B cell (primary cell): ENCODE data around the gene FBXO27. TPM values are rescaled to one million over a fixed set of nuclear protein-coding genes. Genes with fewer than 3 reads are reported as not detected.

Source experiments
- ATAC-seq: fragments of 200-7000 bp; cut with Tn5 transposase; one replicate; pipeline ENCODE4 v1.10.0; 2021; ENCODE audit warnings: low read depth, mild to moderate bottlenecking, moderate number of reproducible peaks, moderate library complexity
- CTCF ChIA-PET: fragments of 350-600 bp; sonication (Branson Sonifier 250); formaldehyde crosslinking; loops from one replicate; lab custom pipeline; 2021; ENCODE audit warnings: antibody characterized with exemption, inconsistent platforms; lab: Charles Lee
- POLR2A ChIA-PET: fragments of 350-600 bp; sonication (Branson Sonifier 250); formaldehyde crosslinking; loops from one replicate; lab custom pipeline; 2021; ENCODE audit warnings: antibody characterized with exemption; lab: Charles Lee
- DNase-seq: peaks from one replicate; pipeline ENCODE4 v3.0.0; 2013
- H2AFZ ChIP-seq: 2 replicates; pipeline ENCODE4 v1.6.1; 2012; ENCODE audit warnings: mild to moderate bottlenecking, low read depth, low read length; ENCODE audit not compliant: insufficient read depth, poor library complexity, severe bottlenecking
- H3K27ac ChIP-seq, 2 donors: 1 replicate in 1 of 2; 2 replicates in 1 of 2; pipeline ENCODE4 v1.5.1; 2012 to 2013; ENCODE audit warnings: low read length in 2 of 2, mild to moderate bottlenecking in 2 of 2, moderate library complexity in 1 of 2
- H3K27me3 ChIP-seq, 4 experiments: fragments of 200-600 bp in 1 of 4; sonication (generic) in 1 of 4; replicated peaks in 1 of 4; 1 replicate in 2 of 4; 2 replicates in 2 of 4; pipeline versions ENCODE4 v1.6.1 to v1.7.0; 2013 to 2016; ENCODE audit warnings: low read length in 3 of 4, mild to moderate bottlenecking in 2 of 4, mixed read lengths in 1 of 4, moderate library complexity in 1 of 4; ENCODE audit not compliant: insufficient read depth in 4 of 4, control insufficient read depth in 3 of 4; ENCODE audit errors: control extremely low read depth in 1 of 4
- H3K36me3 ChIP-seq, 2 experiments: replicated peaks in 1 of 2; 1 replicate in 1 of 2; 2 replicates in 1 of 2; pipeline versions ENCODE4 v1.6.1 to v1.7.1; 2013; ENCODE audit warnings: low read length in 1 of 2; ENCODE audit not compliant: insufficient read depth in 2 of 2, control insufficient read depth in 1 of 2; ENCODE audit errors: control extremely low read depth in 1 of 2, extremely low read depth in 1 of 2
- H3K4me1 ChIP-seq, 2 donors: fragments of 200-600 bp in 1 of 2; sonication (generic) in 1 of 2; 1 replicate in 1 of 2; 2 replicates in 1 of 2; pipeline versions ENCODE4 v1.5.1 to v1.6.1; 2013 to 2017; ENCODE audit warnings: low read length in 2 of 2; ENCODE audit not compliant: control insufficient read depth in 2 of 2, insufficient read depth in 2 of 2
- H3K4me2 ChIP-seq: replicated peaks from 2 replicates; pipeline ENCODE3; 2012; ENCODE audit warnings: mild to moderate bottlenecking, low read depth, low read length; ENCODE audit not compliant: poor library complexity, severe bottlenecking
- H3K4me3 ChIP-seq, 5 experiments: fragments of 200-600 bp in 1 of 5; sonication (generic) in 1 of 5; 1 replicate in 3 of 5; 2 replicates in 2 of 5; pipeline versions ENCODE4 v1.5.1 to v1.7.0; 2011 to 2016; ENCODE audit warnings: low read length in 4 of 5, mild to moderate bottlenecking in 4 of 5, low read depth in 2 of 5, control low read depth in 1 of 5, moderate library complexity in 1 of 5; ENCODE audit not compliant: insufficient read depth in 1 of 5; ENCODE audit errors: control extremely low read depth in 1 of 5, extremely low read depth in 1 of 5
- H3K79me2 ChIP-seq: fragments of 200-600 bp; sonication (generic); one replicate; pipeline ENCODE4 v1.6.0; 2016; ENCODE audit warnings: low read length; ENCODE audit not compliant: control insufficient read depth, insufficient read depth
- H3K9ac ChIP-seq: fragments of 200-600 bp; sonication (generic); 2 replicates; pipeline ENCODE4 v1.6.1; 2017; ENCODE audit warnings: mild to moderate bottlenecking, low read length, moderate library complexity
- H3K9me3 ChIP-seq, 3 donors: one replicate each; pipeline versions ENCODE4 v1.6.1 to v1.7.1; 2013; ENCODE audit warnings: low read length in 2 of 3; ENCODE audit not compliant: control insufficient read depth in 2 of 3, insufficient read depth in 1 of 3; ENCODE audit errors: control extremely low read depth in 1 of 3
- H4K20me1 ChIP-seq: 2 replicates; pipeline ENCODE4 v1.6.0; 2012; ENCODE audit warnings: mild to moderate bottlenecking, low read length; ENCODE audit not compliant: insufficient read depth, control insufficient read depth, poor library complexity, severe bottlenecking
- H3K27ac Mint-ChIP-seq: one replicate; pipeline ENCODE4 v1.8.0; 2021; ENCODE audit warnings: mixed read lengths
- H3K27me3 Mint-ChIP-seq: one replicate; pipeline ENCODE4 v1.8.0; 2021; ENCODE audit warnings: mixed read lengths
- H3K4me1 Mint-ChIP-seq: one replicate; pipeline ENCODE4 v1.8.0; 2021; ENCODE audit warnings: mixed read lengths
- H3K4me3 Mint-ChIP-seq: one replicate; pipeline ENCODE4 v1.8.0; 2021; ENCODE audit warnings: mixed read lengths
- H3K9me3 Mint-ChIP-seq: one replicate; pipeline ENCODE4 v1.8.0; 2022; ENCODE audit warnings: mixed read lengths; ENCODE audit not compliant: insufficient read depth
- EZH2 ChIP-seq: IDR thresholded peaks from 2 replicates; pipeline ENCODE4 v1.6.1; 2012; ENCODE audit warnings: borderline replicate concordance, low read depth, mild to moderate bottlenecking, moderate library complexity, low read length; ENCODE audit not compliant: insufficient read depth, poor library complexity, severe bottlenecking
- WGBS: methylation state at CpG from one replicate; pipeline ENCODE4 v1.1.5; 2013; ENCODE audit warnings: missing lambda C conversion rate; ENCODE audit not compliant: insufficient coverage; 5-methylcytosine and 5-hydroxymethylcytosine counted together
- intact Hi-C: fragments of 100-400 bp; cut with micrococcal nuclease; formaldehyde crosslinking; loops from one replicate; pipeline ENCODE4 v1.10.0; 2022
- polyA plus RNA-seq: library from polyadenylated mRNA; depleted of rRNA; stranded (reverse); fragments of >200 nt; gene quantifications from 2 replicates; pipeline ENCODE4 v1.2.3, GENCODE V29; 2012
- total RNA-seq, 2 donors: library from RNA; stranded (reverse); fragments of 120-200 nt in 1 of 2; gene quantifications; 1 replicate in 1 of 2; 2 replicates in 1 of 2; pipeline versions ENCODE4 v1.2.3 to v1.2.4, GENCODE V29; 2013 to 2022
- TF ChIP-seq, protein P1 (sequence below): fragments of 200-600 bp; IDR thresholded peaks from one replicate; pipeline ENCODE4 v1.8.0; 2022; ENCODE audit warnings: antibody characterized with exemption, mild to moderate bottlenecking

Gene FBXO27
- total and polyA plus RNA-seq, 2 donors (not counting 1 experiment from before 2014, with no cell fraction given), result 0.12 to 0.18 TPM

DNA sequence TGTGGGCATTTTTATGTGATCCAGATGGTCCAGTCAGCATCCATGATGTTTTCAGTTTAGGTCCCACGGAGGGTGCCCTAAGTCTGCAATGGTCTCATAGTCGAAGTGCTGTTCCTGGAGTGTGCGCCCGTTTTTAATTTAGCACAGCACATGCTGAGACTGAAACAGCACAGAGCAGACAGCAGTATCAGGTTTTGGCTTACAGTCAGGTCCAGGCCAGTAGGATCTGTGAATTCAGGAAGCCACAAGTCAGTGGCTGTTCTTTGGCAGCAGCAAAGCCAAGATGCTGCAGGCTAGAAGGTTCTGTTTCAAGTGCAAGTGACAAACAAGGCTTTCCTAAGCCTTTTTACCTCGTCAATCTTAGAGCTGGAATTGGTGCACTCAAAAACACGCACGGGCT lies 18.3 kb downstream of the FBXO27 start:
- H3K9ac ChIP-seq, result no peak overlapping the region
- Mint-ChIP-seq H3K9me3 (no peaks in the 10 kb centered on the region), H3K27me3 (peaks cover 10% of the 10 kb centered on the region), H3K4me1 (no peaks in the 10 kb centered on the region), H3K27ac (no peak overlapping the region), H3K4me3 (no peak overlapping the region)
- H3K36me3 ChIP-seq, result no peaks in the 10 kb centered on the region
- H3K79me2 ChIP-seq, result no peaks in the 10 kb centered on the region
- no peak for TF ChIP-seq EZH2
- TF ChIP-seq, protein P1, sequence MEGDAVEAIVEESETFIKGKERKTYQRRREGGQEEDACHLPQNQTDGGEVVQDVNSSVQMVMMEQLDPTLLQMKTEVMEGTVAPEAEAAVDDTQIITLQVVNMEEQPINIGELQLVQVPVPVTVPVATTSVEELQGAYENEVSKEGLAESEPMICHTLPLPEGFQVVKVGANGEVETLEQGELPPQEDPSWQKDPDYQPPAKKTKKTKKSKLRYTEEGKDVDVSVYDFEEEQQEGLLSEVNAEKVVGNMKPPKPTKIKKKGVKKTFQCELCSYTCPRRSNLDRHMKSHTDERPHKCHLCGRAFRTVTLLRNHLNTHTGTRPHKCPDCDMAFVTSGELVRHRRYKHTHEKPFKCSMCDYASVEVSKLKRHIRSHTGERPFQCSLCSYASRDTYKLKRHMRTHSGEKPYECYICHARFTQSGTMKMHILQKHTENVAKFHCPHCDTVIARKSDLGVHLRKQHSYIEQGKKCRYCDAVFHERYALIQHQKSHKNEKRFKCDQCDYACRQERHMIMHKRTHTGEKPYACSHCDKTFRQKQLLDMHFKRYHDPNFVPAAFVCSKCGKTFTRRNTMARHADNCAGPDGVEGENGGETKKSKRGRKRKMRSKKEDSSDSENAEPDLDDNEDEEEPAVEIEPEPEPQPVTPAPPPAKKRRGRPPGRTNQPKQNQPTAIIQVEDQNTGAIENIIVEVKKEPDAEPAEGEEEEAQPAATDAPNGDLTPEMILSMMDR, result no peak
- intact Hi-C loops, result no loop called here
- no peaks in the 10 kb centered on the region for H3K9me3 ChIP-seq
- DNase-seq (no peak), ATAC-seq (no peak)
- POLR2A ChIA-PET, result no interaction called here
- H3K27ac ChIP-seq, result no peak overlapping the region
- H3K4me3 ChIP-seq, result no peak overlapping the region
- no peaks in the 10 kb centered on the region for H4K20me1 ChIP-seq
- CTCF ChIA-PET, result no interaction called here
- 63% methylated on average over 7 of the region's 7 CpGs for WGBS
- H3K4me2 ChIP-seq, result no peak overlapping the region
- H3K27me3 ChIP-seq, result no peaks in the 10 kb centered on the region
- H3K4me1 ChIP-seq, result no peaks in the 10 kb centered on the region
- no peak overlapping the region for H2AFZ ChIP-seq

DNA sequence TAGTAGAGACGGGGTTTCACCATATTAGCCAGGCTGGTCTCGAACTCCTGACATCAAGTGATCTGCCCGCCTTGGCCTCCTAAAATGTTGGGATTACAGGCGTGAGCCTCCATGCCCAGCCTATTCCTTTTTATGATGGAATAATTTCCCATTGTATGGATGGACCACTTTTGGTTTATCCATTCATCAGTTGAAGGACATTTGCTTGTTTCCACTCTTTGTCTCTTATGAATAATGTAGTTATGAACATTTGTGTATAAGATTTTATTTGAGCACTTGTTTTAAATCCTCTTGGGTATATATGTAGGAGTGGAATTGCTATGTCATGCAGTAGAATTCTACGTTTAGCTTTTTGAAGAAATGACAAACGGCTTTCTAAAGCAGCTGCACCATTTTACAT lies 23.3 kb downstream of the FBXO27 start:
- Histone ChIP-seq H3K79me2 (no peaks in the 10 kb centered on the region), H3K27me3 (no peaks in the 10 kb centered on the region), H2AFZ (no peak overlapping the region), H3K4me2 (no peak overlapping the region), H4K20me1 (no peaks in the 10 kb centered on the region), H3K4me3 (no peak overlapping the region), H3K36me3 (no peaks in the 10 kb centered on the region), H3K4me1 (no peaks in the 10 kb centered on the region), H3K27ac (no peak overlapping the region), H3K9me3 (peaks cover 0 to 4% (median 0%) of the 10 kb centered on the region in 3 donors), H3K9ac (no peak overlapping the region)
- no peak for DNase-seq
- no peaks in the 10 kb centered on the region for H3K9me3 Mint-ChIP-seq
- H3K27ac Mint-ChIP-seq, result no peak overlapping the region
- CTCF ChIA-PET, result no interaction called here
- TF ChIP-seq, protein P1, result no peak
- TF ChIP-seq EZH2, result no peak
- H3K27me3 Mint-ChIP-seq, result peaks cover 9% of the 10 kb centered on the region
- no peak overlapping the region for H3K4me3 Mint-ChIP-seq
- no peaks in the 10 kb centered on the region for H3K4me1 Mint-ChIP-seq
- POLR2A ChIA-PET, result no interaction called here
- no peak for ATAC-seq
- intact Hi-C loops, result no loop called here
- WGBS, result 100% methylated on average over 1 of the region's 6 CpGs
